Mucosa of stomach (tissue), 1 donor: ENCODE measurements around the gene RAMACL.
"Not testable (repeated sequence)": the region's sequence is repeated elsewhere in the genome, so short reads cannot be mapped to it uniquely, and the experiment has no call there.

Experiments
- H3K27me3 ChIP-seq: one replicate; pipeline ENCODE4 v1.7.0; 2013; ENCODE audit warnings: mild to moderate bottlenecking, low read length; ENCODE audit not compliant: control insufficient read depth, insufficient read depth
- H3K36me3 ChIP-seq: one replicate; pipeline ENCODE4 v1.7.0; 2013; ENCODE audit warnings: low read length; ENCODE audit not compliant: control insufficient read depth, insufficient read depth
- H3K4me1 ChIP-seq: one replicate; pipeline ENCODE4 v1.7.0; 2013; ENCODE audit warnings: mild to moderate bottlenecking, low read length; ENCODE audit not compliant: control insufficient read depth, insufficient read depth
- H3K4me3 ChIP-seq: one replicate; pipeline ENCODE4 v1.7.0; 2013; ENCODE audit warnings: low read length
- H3K9ac ChIP-seq: one replicate; pipeline ENCODE4 v1.7.0; 2013; ENCODE audit warnings: mild to moderate bottlenecking, low read length, moderate library complexity
- H3K9me3 ChIP-seq: one replicate; pipeline ENCODE4 v1.7.0; 2013; ENCODE audit warnings: mild to moderate bottlenecking, low read length, moderate library complexity; ENCODE audit not compliant: control insufficient read depth
- donor health status: Pancreatic carcinoma.

RAMACL gene

GRCh38 chr6:166539543-166539942 lies 46.9 kb downstream of the RAMACL start:
- Histone ChIP-seq H3K27me3 (no peaks in the 10 kb centered on the region), H3K4me3 (no peak overlapping the region), H3K36me3 (no peaks in the 10 kb centered on the region), H3K9ac (no peak overlapping the region), H3K9me3 (no peaks in the 10 kb centered on the region), H3K4me1 (peaks cover 19% of the 10 kb centered on the region)

GRCh38 chr6:166539011-166539385 lies 47.5 kb downstream of the RAMACL start:
- not testable (repeated sequence) for H3K9me3 ChIP-seq, H3K9ac ChIP-seq, H3K36me3 ChIP-seq, H3K4me3 ChIP-seq, H3K27me3 ChIP-seq
- H3K4me1 ChIP-seq: peaks cover 19% of the 10 kb centered on the region

GRCh38 chr6:166538297-166539010 lies 48.0 kb downstream of the RAMACL start:
- no peaks in the 10 kb centered on the region for H3K36me3 ChIP-seq
- no peak overlapping the region for H3K4me3 ChIP-seq
- H3K9ac ChIP-seq: no peak overlapping the region
- no peaks in the 10 kb centered on the region for H3K9me3 ChIP-seq
- peaks cover 19% of the 10 kb centered on the region for H3K4me1 ChIP-seq
- H3K27me3 ChIP-seq: no peaks in the 10 kb centered on the region

GRCh38 chr6:166534658-166535406 lies 51.6 kb downstream of the RAMACL start:
- H3K4me1 ChIP-seq: no peaks in the 10 kb centered on the region
- H3K9me3 ChIP-seq: no peaks in the 10 kb centered on the region
- H3K9ac ChIP-seq: no peak overlapping the region
- H3K27me3 ChIP-seq: no peaks in the 10 kb centered on the region
- H3K4me3 ChIP-seq: no peak overlapping the region
- peaks cover 5% of the 10 kb centered on the region for H3K36me3 ChIP-seq

- Histone ChIP-seq H3K9me3 (no peaks in the 10 kb centered on the region), H3K4me3 (no peak overlapping the region), H3K9ac (no peak overlapping the region), H3K36me3 (peaks cover 5% of the 10 kb centered on the region), H3K27me3 (no peaks in the 10 kb centered on the region), H3K4me1 (no peaks in the 10 kb centered on the region)
Observed at GRCh38 chr6:166533205-166533824, 53.2 kb downstream of the RAMACL start.
